MM.1S (cell line): Measurements from ENCODE around the gene TMEM245.

Source experiments
- DNase-seq: peaks from one replicate; pipeline ENCODE4 v3.0.0-alpha.2; 2015
- H2AFZ ChIP-seq: fragments of 300-600 bp; sonication (generic); 2 replicates; pipeline ENCODE4 v1.6.0; 2016; ENCODE audit warnings: antibody characterized with exemption, low read length
- H3F3A ChIP-seq: fragments of 300-600 bp; sonication (generic); 2 replicates; pipeline ENCODE4 v1.6.1; 2016; ENCODE audit warnings: mild to moderate bottlenecking, antibody characterized with exemption, low read length, moderate library complexity, mixed read lengths; ENCODE audit not compliant: insufficient read depth
- H3K27ac ChIP-seq: fragments of 300-600 bp; sonication (generic); 2 replicates; pipeline ENCODE4 v1.5.1; 2016; ENCODE audit warnings: mild to moderate bottlenecking, low read length
- H3K27me3 ChIP-seq: fragments of 300-600 bp; sonication (generic); replicated peaks from 2 replicates; pipeline ENCODE4 v1.6.0; 2016; ENCODE audit warnings: low read length; ENCODE audit not compliant: insufficient read depth
- H3K36me3 ChIP-seq: fragments of 300-600 bp; sonication (generic); replicated peaks from 2 replicates; pipeline ENCODE4 v1.6.1; 2016; ENCODE audit warnings: mild to moderate bottlenecking, low read length, mixed read lengths; ENCODE audit not compliant: insufficient read depth
- H3K4me1 ChIP-seq: fragments of 300-600 bp; sonication (generic); 2 replicates; pipeline ENCODE4 v1.6.1; 2016; ENCODE audit warnings: low read length, mixed read lengths
- H3K4me2 ChIP-seq: fragments of 300-600 bp; sonication (generic); 2 replicates; pipeline ENCODE4 v1.6.0; 2016; ENCODE audit warnings: low read depth, low read length
- H3K4me3 ChIP-seq: fragments of 300-600 bp; sonication (generic); 2 replicates; pipeline ENCODE4 v1.5.1; 2016; ENCODE audit warnings: low read length, mixed read lengths
- H3K79me2 ChIP-seq: fragments of 300-600 bp; sonication (generic); 2 replicates; pipeline ENCODE4 v1.6.1; 2016; ENCODE audit warnings: mixed run types, low read length, mixed read lengths
- H3K9ac ChIP-seq: fragments of 300-600 bp; sonication (generic); 2 replicates; pipeline ENCODE4 v1.6.1; 2016; ENCODE audit warnings: low read length, mixed read lengths
- H3K9me2 ChIP-seq: fragments of 300-600 bp; sonication (generic); replicated peaks from 2 replicates; pipeline ENCODE4 v1.6.1; 2016; ENCODE audit warnings: mild to moderate bottlenecking, low read length, mixed read lengths; ENCODE audit not compliant: insufficient read depth
- H3K9me3 ChIP-seq: fragments of 300-600 bp; sonication (generic); replicated peaks from 2 replicates; pipeline ENCODE4 v1.6.1; 2016; ENCODE audit warnings: mild to moderate bottlenecking, low read length, mixed read lengths; ENCODE audit not compliant: insufficient read depth
- H4K20me1 ChIP-seq: fragments of 300-600 bp; sonication (generic); 2 replicates; pipeline ENCODE4 v1.6.1; 2016; ENCODE audit warnings: mild to moderate bottlenecking, low read length, moderate library complexity, mixed read lengths; ENCODE audit not compliant: insufficient read depth
- CTCF ChIP-seq: fragments of 300-600 bp; sonication (generic); IDR thresholded peaks from 2 replicates; pipeline ENCODE4 v1.5.1; 2016; ENCODE audit warnings: antibody characterized with exemption, low read length, mixed read lengths
- EZH2 ChIP-seq: fragments of 300-600 bp; sonication (generic); optimal IDR thresholded peaks from 2 replicates; pipeline ENCODE3; 2017; ENCODE audit warnings: low read depth, mild to moderate bottlenecking, antibody characterized with exemption, low read length, mixed read lengths
- EZH2phosphoT487 ChIP-seq: fragments of 300-600 bp; sonication (generic); IDR thresholded peaks from 2 replicates; pipeline ENCODE4 v1.6.1; 2018; ENCODE audit warnings: antibody characterized with exemption, low read length

The TMEM245 gene

GRCh38 chr9:109122726-109123621 is 3.2 kb upstream of the TMEM245 start:
- H3K27ac ChIP-seq, result no peak overlapping the region; the same call in 1 of the 2 replicates
- H3K27me3 ChIP-seq, result no peaks in the 10 kb centered on the region
- no peak overlapping the region for H3K4me3 ChIP-seq
- no peaks in the 10 kb centered on the region for H3K9me2 ChIP-seq
- peaks cover 13% of the 10 kb centered on the region; the same call in 1 of the 2 replicates for H3F3A ChIP-seq
- H3K36me3 ChIP-seq, result no peaks in the 10 kb centered on the region
- peak; percentile 76 for DNase-seq
- H3K9me3 ChIP-seq, result no peaks in the 10 kb centered on the region
- H3K79me2 ChIP-seq, result peaks cover 16% of the 10 kb centered on the region
- H2AFZ ChIP-seq, result no peak overlapping the region
- TF ChIP-seq CTCF (no peak), EZH2 (no peak), EZH2phosphoT487 (no peak)
- no peak overlapping the region for H3K9ac ChIP-seq
- H3K4me2 ChIP-seq, result peak overlapping the region; percentile 30
- peaks cover 3% of the 10 kb centered on the region; the same call in 1 of the 2 replicates for H4K20me1 ChIP-seq
- peaks cover 26% of the 10 kb centered on the region for H3K4me1 ChIP-seq

- peaks cover 32% of the 10 kb centered on the region for H3K79me2 ChIP-seq
- no peak for TF ChIP-seq CTCF
- no peak for TF ChIP-seq EZH2
- no peak for TF ChIP-seq EZH2phosphoT487
- no peaks in the 10 kb centered on the region for H3K9me2 ChIP-seq
- peaks cover 3% of the 10 kb centered on the region; the same call in 1 of the 2 replicates for H4K20me1 ChIP-seq
- H3F3A ChIP-seq, result peaks cover 13% of the 10 kb centered on the region; the same call in 1 of the 2 replicates
- no peak overlapping the region for H3K27ac ChIP-seq
- no peak overlapping the region for H3K4me2 ChIP-seq
- H3K4me3 ChIP-seq, result no peak overlapping the region
- H3K4me1 ChIP-seq, result peaks cover 29% of the 10 kb centered on the region
- H3K27me3 ChIP-seq, result no peaks in the 10 kb centered on the region
- H3K9me3 ChIP-seq, result no peaks in the 10 kb centered on the region
- no peak overlapping the region for H3K9ac ChIP-seq
- H3K36me3 ChIP-seq, result no peaks in the 10 kb centered on the region
- no peak overlapping the region for H2AFZ ChIP-seq
- no peak for DNase-seq
Observed at GRCh38 chr9:109121232-109121796, 1.6 kb upstream of the TMEM245 start.

- Histone ChIP-seq H3K4me1 (peaks cover 29% of the 10 kb centered on the region), H3K27me3 (no peaks in the 10 kb centered on the region), H3K9me2 (no peaks in the 10 kb centered on the region), H4K20me1 (peaks cover 3% of the 10 kb centered on the region; the same call in 1 of the 2 replicates), H3K9me3 (no peaks in the 10 kb centered on the region), H3K27ac (no peak overlapping the region), H3K4me2 (peak overlapping the region; percentile 74; the same call in 1 of the 2 replicates), H3K4me3 (peak overlapping the region; percentile 51), H2AFZ (peak overlapping the region; percentile 85), H3K36me3 (no peaks in the 10 kb centered on the region), H3F3A (peaks cover 13% of the 10 kb centered on the region; the same call in 1 of the 2 replicates), H3K79me2 (peaks cover 42% of the 10 kb centered on the region), H3K9ac (peak overlapping the region; percentile 30; the same call in 1 of the 2 replicates)
- DNase-seq, result no peak
- no peak for TF ChIP-seq EZH2phosphoT487
- no peak for TF ChIP-seq CTCF
- no peak for TF ChIP-seq EZH2
Observed at GRCh38 chr9:109120204-109120789, 550 bp upstream of the TMEM245 start.
